Measurements from ENCODE around the gene MARK3.

GRCh38 chr14:103340480-103341212 is 44.6 kb upstream of the MARK3 start:
- TF ChIP-seq POLR2A (IDR thresholded peaks at IDR 0.05) (no peak), CTCF (IDR thresholded peaks at IDR 0.05) (no peak), EP300 (IDR thresholded peaks at IDR 0.05; ENCODE audit: low read depth) (no peak), POLR2AphosphoS5 (IDR thresholded peaks at IDR 0.05) (peak in 1 of 3 donors; percentile 19)
